Activated naive CD8-positive, alpha-beta T cell treated with anti-CD3 and anti-CD28 coated beads, Interleukin-2, amount 10 ng/mL, durations not matched to agents 7 days and 5 days (primary cell): ENCODE measurements around the gene TMEM8B. TPM values are rescaled to one million over a fixed set of nuclear protein-coding genes. Genes with fewer than 3 reads are reported as not detected.

ENCODE experiments used
- ATAC-seq: fragments of 150-1000 bp; cut with Tn5 transposase; one replicate; pipeline ENCODE4 v1.10.0; 2021; ENCODE audit warnings: low read depth, moderate library complexity
- POLR2A ChIA-PET: fragments of 350-600 bp; sonication (Branson Sonifier 250); formaldehyde crosslinking; loops from one replicate; lab custom pipeline; 2021; ENCODE audit warnings: antibody characterized with exemption; lab: Charles Lee
- DNase-seq: peaks from one replicate; pipeline ENCODE4 v3.0.0; 2021
- H3K27ac Mint-ChIP-seq: one replicate; pipeline ENCODE4 v1.8.0; 2022; ENCODE audit warnings: mild to moderate bottlenecking, mixed read lengths
- H3K27me3 Mint-ChIP-seq: one replicate; pipeline ENCODE4 v1.8.0; 2022; ENCODE audit warnings: mild to moderate bottlenecking, moderate library complexity, mixed read lengths
- H3K36me3 Mint-ChIP-seq: one replicate; pipeline ENCODE4 v1.8.0; 2021; ENCODE audit warnings: mild to moderate bottlenecking, mixed read lengths
- H3K4me1 Mint-ChIP-seq: one replicate; pipeline ENCODE4 v1.8.0; 2021; ENCODE audit warnings: mixed read lengths
- H3K4me3 Mint-ChIP-seq: one replicate; pipeline ENCODE4 v1.8.0; 2022; ENCODE audit warnings: mild to moderate bottlenecking, moderate library complexity, mixed read lengths
- H3K9me3 Mint-ChIP-seq: one replicate; pipeline ENCODE4 v1.8.0; 2021; ENCODE audit warnings: mixed read lengths
- total RNA-seq, 2 experiments: library from RNA; stranded (reverse); gene quantifications; one replicate each; pipeline ENCODE4 v1.2.3, GENCODE V29; 2021

The TMEM8B gene
- total RNA-seq, 2 experiments from 2014 or later = 5.9 to 6.1 TPM

DNA sequence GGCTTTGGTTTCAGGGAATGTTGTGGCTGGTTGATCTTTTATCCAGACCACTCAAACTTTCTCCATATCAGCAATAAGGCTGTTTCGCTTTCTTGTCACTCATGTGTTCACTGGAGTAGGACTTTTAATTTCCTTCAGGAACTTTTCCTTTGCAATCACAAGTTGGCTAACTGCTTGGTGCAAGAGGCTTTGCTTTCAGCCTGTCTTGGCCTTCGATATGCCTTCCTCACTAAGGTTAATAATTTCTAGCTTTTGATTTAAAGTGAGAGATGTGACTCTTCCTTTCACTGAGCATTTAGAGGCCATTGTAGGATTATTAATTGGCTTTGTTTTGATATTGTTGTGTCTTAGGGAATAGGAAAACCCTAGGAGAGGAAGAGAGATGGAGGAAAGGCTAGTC, 70.0 kb downstream of the TMEM8B start:
- POLR2A ChIA-PET = no interaction called here
- Mint-ChIP-seq H3K9me3 (no peaks in the 10 kb centered on the region), H3K4me1 (peaks cover 1% of the 10 kb centered on the region), H3K27me3 (peaks cover 28% of the 10 kb centered on the region), H3K36me3 (no peaks in the 10 kb centered on the region), H3K27ac (no peak overlapping the region), H3K4me3 (no peak overlapping the region)
- DNase-seq (no peak), ATAC-seq (no peak)

- Mint-ChIP-seq H3K27ac (no peak overlapping the region), H3K9me3 (no peaks in the 10 kb centered on the region), H3K4me1 (peaks cover 4% of the 10 kb centered on the region), H3K36me3 (no peaks in the 10 kb centered on the region), H3K27me3 (peaks cover 13% of the 10 kb centered on the region), H3K4me3 (no peak overlapping the region)
- ATAC-seq = peak; percentile 71
- DNase-seq = no peak
- POLR2A ChIA-PET = interaction anchor here (0.6 to 0.9 kb wide), 3 partner anchors 27 to 134 kb away, joined by 3 read pairs; no protein-coding TSS in a partner anchor
These were observed 74.0 kb downstream of the TMEM8B start for GRCh38 chr9:35903049-35903448.

GRCh38 chr9:35904338-35904737, 75.3 kb downstream of the TMEM8B start:
- Mint-ChIP-seq H3K4me1 (peaks cover 8% of the 10 kb centered on the region), H3K9me3 (no peaks in the 10 kb centered on the region), H3K27me3 (peaks cover 7% of the 10 kb centered on the region)

GRCh38 chr9:35905051-35905781, 76.2 kb downstream of the TMEM8B start:
- no peaks in the 10 kb centered on the region for H3K9me3 Mint-ChIP-seq
- no peak for DNase-seq
- peaks cover 6% of the 10 kb centered on the region for H3K27me3 Mint-ChIP-seq
- H3K27ac Mint-ChIP-seq = no peak overlapping the region
- no peaks in the 10 kb centered on the region for H3K36me3 Mint-ChIP-seq
- POLR2A ChIA-PET = interaction anchor here (0.6 kb wide), 1 partner anchor 1852 kb away, joined by 3 read pairs; no protein-coding TSS in a partner anchor
- H3K4me1 Mint-ChIP-seq = peaks cover 11% of the 10 kb centered on the region
- ATAC-seq = no peak
- H3K4me3 Mint-ChIP-seq = no peak overlapping the region

More at GRCh38 chr9:35904338-35904737, 75.3 kb downstream of the TMEM8B start:
- no peaks in the 10 kb centered on the region for H3K36me3 Mint-ChIP-seq
- H3K27ac Mint-ChIP-seq = no peak overlapping the region
- ATAC-seq = no peak
- no peak for DNase-seq
- POLR2A ChIA-PET = no interaction called here
- H3K4me3 Mint-ChIP-seq = no peak overlapping the region

GRCh38 chr9:35905912-35906679, 77.1 kb downstream of the TMEM8B start, which contains the start of gene HRCT1:
HRCT1 (plus strand) TSS chr9:35906202; CDS start chr9:35906288, 86 bp downstream.
- no peak within 1 kb of the TSS for H3K27ac Mint-ChIP-seq
- POLR2A ChIA-PET = no interaction called here
- H3K4me1 Mint-ChIP-seq = peaks cover 19% of the 10 kb centered on the region

DNA sequence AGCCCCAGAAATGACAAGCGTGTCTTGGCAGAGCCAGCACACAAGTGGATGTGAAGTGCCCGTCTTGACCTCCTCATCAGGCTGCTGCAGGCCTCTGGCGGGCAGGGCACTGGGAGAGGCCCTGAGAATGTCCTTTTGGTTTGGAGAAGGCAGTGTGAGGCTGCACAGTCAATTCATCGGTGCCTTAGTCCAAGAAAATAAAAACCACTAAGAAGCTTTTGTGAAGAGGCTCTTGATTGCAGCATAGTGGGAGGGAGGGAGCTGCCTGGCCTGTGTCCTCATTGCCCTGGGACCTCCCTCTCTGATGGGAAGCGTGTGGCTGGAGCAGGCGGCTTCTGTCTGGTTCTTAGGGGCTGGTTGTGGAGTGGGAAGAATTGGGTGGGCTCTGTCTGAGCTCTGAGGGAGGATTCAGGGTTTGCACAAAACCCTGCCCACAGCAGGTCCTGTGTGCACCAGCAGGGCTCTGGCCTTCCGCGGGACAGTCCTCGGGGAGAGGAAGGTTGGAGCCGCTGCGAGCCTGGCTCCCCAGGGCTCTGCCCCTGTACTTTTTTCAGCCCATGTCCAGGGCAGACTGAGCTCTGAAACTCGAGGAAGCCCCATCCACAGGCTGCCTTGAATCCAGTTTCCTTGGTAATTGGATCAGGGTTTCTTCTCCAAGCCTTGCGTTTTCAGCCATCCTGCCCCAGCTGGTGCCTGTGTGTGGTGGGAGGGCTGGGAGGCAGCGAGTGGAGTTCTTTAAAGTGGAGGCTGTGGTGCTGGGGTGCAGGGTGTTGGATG, 78.1 kb downstream of the TMEM8B start:
- Mint-ChIP-seq H3K4me3 (no peak overlapping the region), H3K36me3 (no peaks in the 10 kb centered on the region), H3K4me1 (peaks cover 23% of the 10 kb centered on the region), H3K9me3 (no peaks in the 10 kb centered on the region), H3K27ac (no peak overlapping the region), H3K27me3 (no peaks in the 10 kb centered on the region)
- no peak for ATAC-seq
- DNase-seq = no peak
- POLR2A ChIA-PET = no interaction called here

More at GRCh38 chr9:35905912-35906679, 77.1 kb downstream of the TMEM8B start, which contains the start of gene HRCT1:
- no peak within 1 kb of the TSS for H3K4me3 Mint-ChIP-seq
- no peaks in the 10 kb centered on the region for H3K36me3 Mint-ChIP-seq
- H3K9me3 Mint-ChIP-seq = no peaks in the 10 kb centered on the region
- DNase-seq (no peak), ATAC-seq (no peak)
- peaks cover 6% of the 10 kb centered on the region for H3K27me3 Mint-ChIP-seq

- ATAC-seq = no peak
- Mint-ChIP-seq H3K9me3 (no peaks in the 10 kb centered on the region), H3K27me3 (no peaks in the 10 kb centered on the region), H3K4me1 (peaks cover 23% of the 10 kb centered on the region), H3K4me3 (no peak overlapping the region), H3K36me3 (no peaks in the 10 kb centered on the region), H3K27ac (peak overlapping the region; percentile 60)
- POLR2A ChIA-PET = no interaction called here
- DNase-seq = no peak
These were observed 78.9 kb downstream of the TMEM8B start for GRCh38 chr9:35907711-35908503.

DNA sequence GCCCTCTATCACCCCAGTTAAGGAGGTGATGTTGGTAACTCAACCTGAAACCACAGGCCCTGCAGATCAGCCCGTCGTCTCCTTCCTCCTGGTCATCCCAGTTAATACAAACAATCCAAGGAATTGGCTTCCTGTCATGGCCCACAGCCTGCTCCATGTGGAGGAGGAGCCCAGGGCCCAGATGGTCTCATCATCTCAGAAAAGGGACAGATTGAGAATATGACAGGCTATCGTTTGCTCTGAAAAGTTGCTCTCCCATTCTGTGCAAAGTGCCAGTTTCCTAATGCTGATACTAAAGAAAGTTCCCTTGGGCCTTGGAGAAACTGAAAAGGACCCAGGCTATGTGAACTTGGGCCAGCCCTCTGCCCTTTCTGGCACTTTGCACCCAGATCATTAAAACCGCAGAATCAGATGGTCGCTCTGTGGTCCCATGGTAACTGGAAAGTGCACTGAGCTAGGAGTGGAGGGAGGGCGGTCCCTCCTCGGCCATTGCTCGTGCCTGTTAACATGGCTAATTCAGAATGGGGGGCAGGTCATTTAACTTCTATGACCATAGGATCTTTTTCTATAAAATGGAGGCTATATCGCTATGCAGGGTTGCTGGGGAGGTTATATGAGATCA, 79.6 kb downstream of the TMEM8B start:
- H3K36me3 Mint-ChIP-seq = no peaks in the 10 kb centered on the region
- POLR2A ChIA-PET = no interaction called here
- H3K27ac Mint-ChIP-seq = peak overlapping the region; percentile 60
- no peak overlapping the region for H3K4me3 Mint-ChIP-seq
- DNase-seq (no peak), ATAC-seq (no peak)
- no peaks in the 10 kb centered on the region for H3K27me3 Mint-ChIP-seq
- peaks cover 21% of the 10 kb centered on the region for H3K4me1 Mint-ChIP-seq
- no peaks in the 10 kb centered on the region for H3K9me3 Mint-ChIP-seq

DNA sequence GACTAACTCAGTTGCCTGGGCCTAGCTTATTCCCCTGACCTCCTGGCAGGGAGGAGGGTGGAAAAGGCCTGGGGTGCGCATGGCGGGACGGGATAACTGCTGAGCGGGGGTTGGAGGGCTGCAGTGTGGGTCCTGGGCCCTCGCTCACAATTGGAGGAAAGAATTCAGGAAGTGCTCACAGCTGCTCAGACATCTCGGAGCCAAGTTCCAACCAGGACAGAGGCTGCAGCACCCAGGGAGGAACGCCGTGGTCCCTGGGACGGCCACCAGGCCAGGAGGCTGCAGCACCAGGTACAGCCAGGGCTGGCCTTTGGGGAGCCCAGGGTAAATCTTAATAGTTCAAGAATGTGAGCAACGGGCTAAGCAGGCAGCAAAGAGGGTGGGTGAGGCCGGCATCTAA, 80.2 kb downstream of the TMEM8B start, which contains the start of gene SPAAR:
Gene SPAAR, plus strand, starts transcription at position 217 of the 400 bp plus-strand sequence. CDS start 974 bp downstream, outside the sequence.
- POLR2A ChIA-PET = no interaction called here
- Mint-ChIP-seq H3K9me3 (no peaks in the 10 kb centered on the region), H3K36me3 (no peaks in the 10 kb centered on the region), H3K27me3 (no peaks in the 10 kb centered on the region), H3K4me3 (no peak within 1 kb of the TSS), H3K27ac (peak within 1 kb of the TSS; percentile 60), H3K4me1 (peaks cover 21% of the 10 kb centered on the region)
- DNase-seq (no peak), ATAC-seq (no peak)

- Mint-ChIP-seq H3K4me3 (no peak overlapping the region), H3K36me3 (no peaks in the 10 kb centered on the region), H3K9me3 (no peaks in the 10 kb centered on the region), H3K27ac (peak overlapping the region; percentile 14), H3K27me3 (no peaks in the 10 kb centered on the region), H3K4me1 (peaks cover 21% of the 10 kb centered on the region)
- DNase-seq (no peak), ATAC-seq (no peak)
- POLR2A ChIA-PET = no interaction called here
These were observed 80.9 kb downstream of the TMEM8B start for GRCh38 chr9:35909687-35910612.

- ATAC-seq = peak; percentile 62
- no peaks in the 10 kb centered on the region for H3K27me3 Mint-ChIP-seq
- DNase-seq = peak; percentile 50
- H3K27ac Mint-ChIP-seq = peak overlapping the region; percentile 93
- no peaks in the 10 kb centered on the region for H3K9me3 Mint-ChIP-seq
- no peaks in the 10 kb centered on the region for H3K36me3 Mint-ChIP-seq
- H3K4me1 Mint-ChIP-seq = peaks cover 21% of the 10 kb centered on the region
- peak overlapping the region; percentile 75 for H3K4me3 Mint-ChIP-seq
- POLR2A ChIA-PET = interaction anchor here (0.5 kb wide), 1 partner anchor 275 kb away, joined by 5 read pairs; no protein-coding TSS in a partner anchor
These were observed 81.8 kb downstream of the TMEM8B start for GRCh38 chr9:35910613-35911359.
